Right hindlimb (tissue), 1 donor: Measurements from ENCODE around the gene C4orf54.

Experiments
- DNase-seq: peaks from one replicate; pipeline ENCODE4 v3.0.0-alpha.2; 2018

Gene C4orf54

DNA sequence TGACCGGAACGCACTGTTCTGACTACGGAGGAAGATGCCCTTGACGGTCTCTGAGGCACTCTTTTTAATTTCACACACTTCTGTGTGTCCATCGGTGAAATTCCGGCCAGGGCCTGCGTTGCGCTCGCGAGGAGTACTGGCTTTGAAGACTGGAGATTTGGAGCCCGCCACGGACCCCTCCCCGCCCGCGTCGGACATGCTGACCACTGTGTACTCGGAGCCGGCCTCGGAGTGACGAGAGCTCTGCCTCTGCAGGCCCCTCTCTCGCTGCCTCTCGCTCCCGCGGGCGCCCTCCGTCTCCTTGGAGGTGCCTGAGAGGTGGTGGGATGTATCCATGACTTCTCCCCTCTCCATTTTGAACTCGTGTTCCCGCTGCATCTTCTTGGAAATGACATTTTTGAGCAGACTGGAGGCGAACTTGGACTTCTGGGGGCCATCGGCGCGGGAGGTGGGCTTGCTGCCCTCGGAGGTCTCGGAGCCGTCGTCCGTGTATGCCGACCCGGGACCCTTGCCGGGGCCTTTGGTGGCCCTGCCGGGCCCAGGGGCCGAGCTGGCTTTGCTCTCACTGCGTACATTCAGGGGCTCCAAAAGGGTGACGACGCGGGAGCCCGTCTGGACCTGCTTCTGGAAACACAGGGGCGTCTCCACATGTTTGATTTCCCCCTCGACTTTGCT, 5.7 kb downstream of the C4orf54 start:
- DNase-seq, result no peak

DNA sequence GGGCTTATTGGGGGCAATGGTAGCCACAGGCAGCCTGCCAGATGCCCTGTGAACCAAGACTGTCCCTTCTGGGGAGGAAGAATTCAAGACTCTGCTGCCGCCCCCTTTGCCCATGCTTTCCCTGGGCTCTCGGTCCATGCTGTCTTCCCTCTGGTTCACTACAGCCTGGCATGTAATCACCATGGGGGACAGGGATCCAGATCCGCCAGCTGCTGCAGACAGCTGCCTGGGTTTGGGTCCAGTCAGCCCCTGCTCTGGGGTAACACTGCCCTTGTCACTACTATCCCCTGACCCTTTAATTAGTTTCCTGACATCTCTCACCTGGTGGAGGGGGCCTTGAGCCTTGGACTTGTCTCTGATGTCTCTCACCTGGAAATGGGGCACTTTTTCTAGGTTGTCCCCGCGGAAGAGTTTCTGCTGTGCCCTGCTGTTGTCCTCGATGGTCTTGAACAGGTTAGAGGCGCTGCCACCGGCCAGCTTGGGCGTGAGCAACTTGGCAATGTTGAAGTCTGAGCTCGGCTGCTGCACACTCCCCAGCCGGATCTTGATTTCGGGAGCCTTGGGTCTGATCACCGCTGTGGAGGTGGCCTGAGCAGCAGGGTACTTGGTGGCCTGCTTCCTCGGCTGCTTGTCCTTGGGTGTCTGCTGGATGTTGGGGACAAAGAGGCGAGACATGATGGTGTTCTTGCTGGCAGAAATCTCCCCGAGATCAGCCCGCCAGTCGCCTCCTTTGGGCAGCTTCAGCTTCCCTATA, 6.4 kb downstream of the C4orf54 start:
- no peak for DNase-seq

DNA sequence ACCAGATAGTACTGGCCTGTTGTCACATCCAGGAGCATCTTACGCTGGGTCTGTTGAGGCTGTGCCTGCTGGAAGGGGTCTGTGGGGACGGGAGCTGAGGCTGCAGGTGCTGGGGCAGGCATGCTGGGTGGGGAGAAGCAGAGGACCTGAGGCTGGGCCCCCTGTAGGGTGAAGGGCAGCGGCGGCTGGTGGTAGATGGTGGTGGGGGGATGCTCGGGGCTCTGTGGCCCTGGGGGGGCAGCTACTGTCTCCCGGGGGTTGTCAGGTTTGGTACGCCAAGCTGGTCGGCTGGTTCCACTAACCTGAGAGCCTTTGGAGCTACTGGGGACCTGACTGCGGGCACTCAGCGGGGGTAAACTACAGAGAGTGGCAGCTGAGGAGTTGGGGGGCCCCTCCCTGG, 7.8 kb downstream of the C4orf54 start:
- DNase-seq, result no peak

DNA sequence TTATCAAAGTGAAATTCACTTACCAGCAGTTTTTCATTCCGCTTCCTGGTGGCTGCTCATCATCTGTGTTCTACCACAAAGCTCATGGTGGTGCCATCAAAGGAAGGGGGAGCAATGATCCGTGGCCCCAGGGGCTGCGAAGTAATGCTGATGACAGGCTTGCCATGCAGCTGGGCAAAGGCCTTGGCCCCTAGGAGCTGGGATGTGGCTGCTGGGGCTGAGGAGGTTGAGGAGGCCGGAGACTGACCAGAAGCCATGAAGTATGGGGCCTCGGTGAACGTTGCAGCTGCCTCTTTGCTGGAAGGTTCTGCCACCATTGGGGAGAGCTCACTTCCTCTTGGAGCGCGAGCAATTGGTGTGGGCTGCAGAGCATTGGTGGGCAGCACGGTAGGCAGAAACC, 8.4 kb downstream of the C4orf54 start:
- DNase-seq, result no peak

DNA sequence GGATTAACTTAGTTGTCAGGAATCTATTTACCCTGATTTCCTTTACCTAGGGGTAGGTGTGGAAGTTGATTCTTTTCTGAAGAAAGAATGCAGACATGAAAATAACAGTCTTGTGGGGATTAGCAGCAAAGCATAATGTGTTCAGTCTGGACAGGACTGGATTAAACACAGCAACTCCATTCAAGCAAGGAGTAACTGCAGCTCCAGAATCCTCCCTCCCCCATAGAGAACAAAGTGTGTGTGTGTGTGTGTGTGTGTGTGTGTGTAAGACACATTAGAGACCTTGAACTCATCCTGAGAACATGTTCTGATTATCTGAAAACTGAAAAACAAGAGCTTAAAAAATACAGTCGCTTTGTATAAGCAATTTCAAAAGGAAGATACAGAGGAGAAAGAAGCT, 9.3 kb downstream of the C4orf54 start:
- no peak for DNase-seq

DNA sequence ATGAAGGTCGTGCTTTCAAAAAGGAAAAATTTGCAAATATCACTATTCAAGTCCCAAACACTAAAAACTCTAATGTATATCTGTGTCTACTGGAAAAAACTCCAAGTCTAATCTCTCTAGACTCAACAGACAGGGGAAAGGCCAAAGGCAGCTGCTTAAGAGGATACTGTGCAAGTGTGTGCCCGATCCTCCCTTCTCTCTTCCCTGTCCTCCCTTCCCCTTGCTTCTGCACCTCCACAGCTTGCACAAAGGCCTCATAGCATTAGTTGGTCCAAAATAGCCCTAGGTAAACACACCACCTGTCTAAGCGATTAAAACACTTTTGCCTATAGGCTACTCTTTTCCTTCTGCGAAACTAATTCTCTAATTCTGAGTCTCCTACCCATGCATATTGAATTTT, 10.6 kb downstream of the C4orf54 start:
- no peak for DNase-seq

DNA sequence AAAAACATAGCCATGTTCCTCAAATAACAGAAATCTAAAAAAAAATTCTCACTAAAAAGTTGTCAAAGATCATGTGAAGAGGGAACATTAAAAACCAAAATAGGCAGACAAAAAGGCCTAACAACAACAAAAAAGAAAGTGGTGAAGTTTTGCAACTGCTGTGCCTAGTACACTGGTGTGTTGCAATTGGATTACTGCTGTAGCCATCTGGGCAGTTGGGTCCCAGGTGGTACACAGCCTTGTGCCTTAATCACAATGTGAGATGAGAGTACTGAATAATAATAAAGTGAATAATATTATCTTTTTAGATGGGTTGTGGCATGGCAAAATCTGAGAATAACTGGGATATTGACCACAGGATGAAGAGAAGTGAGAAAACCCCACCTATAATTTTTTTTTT, 12.0 kb downstream of the C4orf54 start:
- DNase-seq, result no peak

DNA sequence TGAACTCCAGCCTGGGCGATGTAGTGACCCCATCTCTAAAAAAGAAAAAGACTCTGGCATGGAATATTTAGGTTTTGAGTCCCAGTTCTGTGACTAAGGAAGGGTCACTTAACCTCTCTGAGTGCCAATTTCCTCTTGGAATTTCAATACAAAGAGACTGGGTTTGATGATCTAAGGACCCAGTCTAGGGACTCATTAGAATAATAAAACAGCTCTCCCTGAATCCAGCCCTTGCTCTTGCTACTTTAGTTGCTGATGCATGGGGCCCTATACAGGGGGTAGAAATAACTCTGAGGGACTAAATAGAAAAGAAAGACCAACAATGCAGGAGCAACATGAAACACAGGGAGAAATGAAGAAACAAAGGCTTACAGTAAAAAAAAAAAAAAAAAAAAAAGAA, 12.6 kb downstream of the C4orf54 start:
- DNase-seq, result no peak

DNA sequence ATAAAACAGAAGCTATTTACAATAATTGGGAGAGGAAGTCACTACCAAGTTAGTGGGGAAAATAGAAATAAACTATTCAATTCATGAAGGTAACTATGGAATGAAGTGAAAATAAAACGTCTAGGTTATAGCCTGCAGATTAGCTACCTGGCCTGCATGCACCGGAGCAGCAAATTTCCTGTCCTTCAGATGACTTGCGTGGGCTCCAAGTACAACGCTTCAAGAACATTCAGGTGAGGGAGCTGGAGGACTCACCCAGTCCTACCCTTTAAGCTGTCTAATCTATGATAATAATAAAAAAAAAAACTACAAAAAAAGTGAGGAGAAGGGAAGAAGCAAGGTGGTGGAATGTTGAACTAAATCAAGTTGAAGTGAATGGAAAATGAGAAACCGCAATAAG, 13.2 kb downstream of the C4orf54 start:
- no peak for DNase-seq

DNA sequence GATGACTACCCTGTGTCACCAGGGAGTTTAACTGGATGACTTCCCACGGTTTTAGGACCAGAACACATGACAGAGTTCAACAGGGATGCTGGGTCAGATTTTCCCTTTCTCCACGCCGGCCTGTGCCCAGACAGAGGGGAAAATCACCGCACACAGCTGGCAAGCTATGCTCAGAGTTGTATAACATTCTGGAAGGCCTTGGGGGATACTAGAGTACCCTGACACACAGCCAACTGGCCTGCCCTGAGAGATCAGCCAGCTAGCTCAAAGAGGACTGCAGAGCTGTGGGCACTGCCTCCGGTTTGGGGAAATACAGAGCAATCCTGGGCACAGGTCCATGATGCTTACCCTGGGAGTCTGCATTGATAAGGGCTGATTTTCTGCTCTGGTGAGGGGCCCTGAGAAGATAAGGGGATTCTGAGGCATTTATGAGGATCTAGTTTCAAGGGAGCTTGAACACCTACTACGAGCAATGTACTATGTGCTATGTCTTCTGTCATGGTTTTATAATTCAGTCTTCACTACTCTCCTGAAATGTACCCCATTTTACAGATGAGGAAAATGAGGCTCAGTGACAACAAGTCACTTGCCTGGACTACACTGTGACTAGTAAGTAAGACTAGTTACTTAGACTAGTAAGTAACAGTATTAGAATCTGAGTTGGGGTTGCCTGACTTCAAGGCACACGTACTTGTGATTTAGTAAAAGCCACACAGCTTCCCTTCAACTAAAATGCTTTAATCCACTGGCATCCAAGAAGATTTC, 14.7 kb downstream of the C4orf54 start:
- peak; percentile 85 for DNase-seq

DNA sequence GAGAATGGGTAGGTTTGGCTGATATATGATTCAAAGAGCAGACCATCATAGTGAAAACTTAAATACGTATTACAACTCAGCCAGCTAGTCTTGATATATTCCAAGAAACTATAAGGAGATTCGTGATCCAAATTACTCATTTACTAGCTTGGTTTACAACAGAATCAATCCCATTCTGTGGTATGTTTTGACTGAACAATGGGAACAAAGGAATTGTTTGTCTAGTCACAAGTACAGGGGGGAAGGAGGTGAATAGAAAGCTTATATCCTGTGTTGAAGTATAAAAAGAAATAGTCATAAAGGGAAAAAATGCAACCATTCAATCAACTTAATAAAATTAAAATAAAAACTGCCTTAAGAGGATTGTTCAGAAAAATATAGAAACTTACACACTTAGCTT, 17.0 kb downstream of the C4orf54 start:
- no peak for DNase-seq

DNA sequence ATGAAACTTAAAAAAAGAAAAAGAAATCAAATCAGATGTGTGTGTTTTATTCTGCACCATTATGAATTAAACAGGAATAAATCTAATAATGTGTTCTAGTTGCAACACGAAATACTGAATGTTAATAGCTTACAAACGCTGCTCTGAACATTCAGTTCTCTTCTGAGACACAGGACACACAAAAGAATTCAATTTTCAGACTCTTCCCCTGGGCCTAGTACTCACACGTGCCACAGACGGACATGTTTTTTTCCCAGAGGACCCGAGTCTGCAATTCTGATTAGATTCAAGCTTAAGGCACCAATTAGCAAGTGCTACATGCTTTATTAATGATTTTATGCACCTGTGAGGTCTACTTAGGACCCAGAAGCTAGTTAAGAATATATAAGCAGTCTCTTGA, 20.5 kb downstream of the C4orf54 start:
- no peak for DNase-seq

DNA sequence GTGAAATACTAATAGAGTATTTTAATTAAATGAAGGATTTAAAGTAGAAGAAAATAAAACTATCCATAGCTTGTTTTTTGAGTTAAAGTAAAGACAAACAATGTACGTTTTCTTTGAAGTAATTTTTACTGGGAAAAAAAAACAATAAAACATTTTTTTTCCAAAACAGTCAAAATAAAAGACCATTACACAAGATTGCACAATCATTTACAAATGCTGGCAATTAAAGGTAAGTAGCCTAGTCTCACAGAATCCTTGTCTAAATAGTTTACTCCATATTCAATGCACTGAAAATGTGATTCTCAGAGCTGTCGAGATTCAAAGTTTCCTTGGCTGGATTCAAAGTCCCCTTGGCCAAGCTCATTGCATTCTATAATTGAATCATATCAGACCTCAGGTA, 21.2 kb downstream of the C4orf54 start:
- no peak for DNase-seq

DNA sequence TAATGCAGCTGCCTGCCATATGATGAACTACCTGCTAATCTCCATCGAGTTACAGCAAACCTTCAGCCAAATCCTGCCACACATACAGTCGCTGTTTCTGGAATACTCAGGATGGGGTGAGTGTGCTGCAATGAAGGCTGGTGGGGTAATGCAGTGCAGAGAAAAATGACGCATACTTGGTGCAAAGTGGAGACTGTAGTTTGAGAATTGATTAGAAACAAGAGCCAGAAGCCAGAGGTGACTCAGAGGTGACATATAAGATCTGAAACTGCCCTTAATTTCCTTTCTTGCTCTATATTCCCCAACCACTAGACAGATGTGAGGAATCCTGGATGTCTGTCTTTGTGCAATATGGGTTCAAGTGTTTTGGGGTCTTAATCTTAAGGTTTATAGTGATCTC, 22.0 kb downstream of the C4orf54 start:
- no peak for DNase-seq

DNA sequence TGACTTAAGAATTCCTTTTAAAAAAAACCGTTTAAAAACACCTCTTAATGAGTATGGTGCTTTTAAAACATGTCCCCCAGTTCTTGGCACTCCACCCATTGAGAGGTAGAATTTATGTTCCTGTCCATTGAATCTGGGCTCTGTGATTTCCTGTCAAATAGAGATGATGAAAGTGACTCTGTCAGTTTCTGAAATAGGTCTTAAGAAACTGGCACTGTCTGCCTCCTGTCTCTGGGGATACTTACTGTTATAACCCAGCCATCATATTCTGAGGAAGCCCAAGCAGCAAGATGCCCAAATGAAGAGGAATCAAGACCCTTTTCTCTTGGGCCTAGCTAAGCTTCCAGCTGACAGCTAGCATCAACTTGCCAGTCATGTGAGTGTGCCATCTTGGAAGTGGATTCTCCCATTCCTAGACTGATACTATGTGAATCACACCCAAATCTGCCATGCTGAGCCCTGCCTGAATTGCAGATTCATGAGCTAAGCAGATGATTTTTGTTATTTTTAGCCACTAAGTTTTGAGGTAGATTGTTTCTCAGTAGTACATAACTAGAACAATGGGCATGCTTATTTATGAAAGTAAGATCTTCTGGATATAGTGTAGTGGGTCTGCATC, 22.8 kb downstream of the C4orf54 start:
- no peak for DNase-seq

DNA sequence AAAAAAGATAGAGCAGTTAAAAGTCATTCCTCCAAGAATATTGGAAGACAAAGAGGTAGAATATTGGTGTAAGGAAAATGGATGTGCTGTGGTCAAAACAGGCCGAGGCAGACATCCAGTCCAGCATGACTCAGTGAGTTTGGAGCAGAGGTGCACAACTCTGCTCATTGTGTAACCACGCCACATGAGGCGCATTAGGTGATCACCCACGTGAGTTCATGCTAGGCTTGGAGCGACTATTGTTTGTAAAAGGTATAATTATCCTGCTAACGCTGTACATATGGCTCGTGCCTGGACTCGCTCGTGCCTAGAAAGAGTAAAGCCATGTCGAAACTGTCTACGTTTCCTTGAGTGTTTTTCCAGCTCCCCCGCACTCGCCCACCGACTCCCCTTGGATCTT, 23.9 kb downstream of the C4orf54 start:
- no peak for DNase-seq

DNA sequence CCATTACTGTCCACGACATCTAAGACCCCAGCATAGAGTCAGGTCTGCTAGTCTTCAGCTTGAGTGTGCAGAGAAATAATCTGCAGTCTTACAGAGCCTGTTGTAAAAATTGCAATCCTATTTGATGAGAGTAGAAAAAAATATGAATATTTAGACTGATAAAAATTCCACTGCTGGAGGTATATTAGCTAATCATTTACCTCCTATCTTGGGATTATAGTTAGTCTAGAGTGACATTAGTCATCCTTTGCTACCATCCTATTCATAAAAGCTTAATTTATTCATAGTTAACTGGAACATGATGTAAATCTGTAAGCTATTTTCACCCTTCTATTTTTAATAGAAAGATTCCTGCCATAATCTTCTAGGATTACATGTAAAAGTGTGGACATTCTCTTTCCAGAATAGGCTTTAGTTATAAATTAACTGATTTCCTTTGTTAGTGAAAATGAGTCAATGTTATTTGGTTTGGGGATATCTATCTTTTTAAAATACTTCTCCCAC, 26.7 kb downstream of the C4orf54 start:
- no peak for DNase-seq

DNA sequence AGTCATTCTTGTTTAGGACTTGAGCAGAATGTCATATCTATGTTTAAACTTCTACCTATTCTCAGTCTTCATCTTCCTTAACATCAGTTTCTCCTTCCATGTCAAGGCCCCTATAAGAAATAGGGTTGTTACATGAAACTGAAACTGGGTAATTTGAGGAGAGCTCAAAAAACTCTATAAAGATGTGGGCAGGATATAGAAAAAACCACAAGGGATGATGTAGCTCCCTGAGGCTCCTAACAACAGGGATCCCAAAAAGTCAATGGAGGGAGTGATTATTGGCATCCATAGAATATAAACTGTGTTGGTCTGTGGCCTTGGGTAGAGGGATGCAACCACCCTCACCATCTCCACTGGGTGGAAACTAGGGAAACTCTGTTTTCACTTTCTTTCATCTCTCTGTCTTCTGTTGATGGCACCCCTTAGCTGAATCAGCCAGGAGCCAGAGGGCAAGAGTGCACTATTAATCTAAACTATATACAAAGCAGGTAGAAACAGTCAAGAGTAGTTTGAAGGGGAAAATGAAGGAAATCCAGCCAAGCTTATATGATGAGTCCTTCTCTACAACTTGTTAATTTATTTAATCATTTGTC, 27.6 kb downstream of the C4orf54 start:
- no peak for DNase-seq

DNA sequence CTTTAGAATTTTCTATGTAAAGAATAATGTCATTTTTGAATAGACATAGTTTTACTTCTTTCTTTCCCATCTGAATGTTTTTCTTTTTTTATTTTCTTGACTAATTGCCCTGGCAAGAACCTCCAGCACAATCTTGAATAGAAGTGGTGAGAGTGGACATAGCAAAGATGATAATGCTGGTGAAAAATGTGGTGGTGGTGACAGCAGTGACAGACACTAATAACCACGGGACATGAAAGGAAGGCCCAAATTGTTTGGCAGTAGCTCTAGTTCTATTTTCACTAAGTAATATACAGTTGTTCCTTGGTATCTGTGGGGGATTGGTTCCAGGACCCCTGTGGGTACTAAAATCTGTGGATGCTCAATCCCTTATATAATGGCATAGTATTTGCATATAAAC, 29.6 kb downstream of the C4orf54 start:
- no peak for DNase-seq

DNA sequence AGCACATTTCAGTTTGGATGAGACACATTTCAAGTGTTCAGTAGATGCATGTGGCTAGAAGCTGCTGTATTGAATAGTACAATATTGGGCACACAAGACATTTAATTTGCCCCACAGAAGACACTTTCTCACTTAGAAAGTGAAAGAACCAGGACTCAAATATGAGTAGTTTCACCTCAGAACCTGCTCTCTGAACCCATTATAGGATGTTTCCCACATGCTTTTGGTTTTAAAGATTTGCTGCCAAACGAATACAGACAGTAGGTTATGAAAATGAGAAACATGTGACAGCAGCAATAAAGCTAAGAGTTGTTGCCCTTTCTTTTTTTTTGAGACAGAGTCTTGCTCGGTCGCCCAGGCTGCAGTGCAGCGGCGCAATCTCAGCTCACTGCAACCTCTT, 32.3 kb downstream of the C4orf54 start:
- DNase-seq, result no peak

DNA sequence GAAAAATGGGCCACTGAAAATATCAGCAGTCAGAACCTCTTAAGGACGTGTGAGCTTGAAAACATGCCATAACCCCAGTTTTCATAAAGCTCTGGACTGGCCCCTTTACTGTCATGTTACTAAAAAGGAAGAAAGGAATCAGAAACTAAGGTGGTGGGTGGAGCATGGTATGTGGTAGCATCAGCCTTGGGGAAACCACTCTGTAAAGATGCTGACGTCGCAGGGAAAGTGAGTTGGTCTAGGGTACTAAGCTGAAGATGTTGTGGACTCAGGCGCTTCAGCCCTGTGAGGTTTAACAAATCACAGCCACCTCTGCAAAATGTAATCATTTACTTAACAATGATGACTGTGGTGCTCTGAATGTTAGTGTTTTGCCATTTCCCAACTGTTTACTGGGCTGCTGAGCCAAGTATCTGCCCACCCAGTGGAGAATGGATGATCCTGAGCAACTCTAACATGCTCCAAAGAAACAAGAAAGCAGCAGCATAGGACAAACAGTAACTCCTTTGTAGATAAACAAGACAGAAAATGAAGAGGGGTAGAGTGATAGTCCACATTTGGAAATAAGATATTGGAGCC, 33.4 kb downstream of the C4orf54 start:
- DNase-seq, result no peak

DNA sequence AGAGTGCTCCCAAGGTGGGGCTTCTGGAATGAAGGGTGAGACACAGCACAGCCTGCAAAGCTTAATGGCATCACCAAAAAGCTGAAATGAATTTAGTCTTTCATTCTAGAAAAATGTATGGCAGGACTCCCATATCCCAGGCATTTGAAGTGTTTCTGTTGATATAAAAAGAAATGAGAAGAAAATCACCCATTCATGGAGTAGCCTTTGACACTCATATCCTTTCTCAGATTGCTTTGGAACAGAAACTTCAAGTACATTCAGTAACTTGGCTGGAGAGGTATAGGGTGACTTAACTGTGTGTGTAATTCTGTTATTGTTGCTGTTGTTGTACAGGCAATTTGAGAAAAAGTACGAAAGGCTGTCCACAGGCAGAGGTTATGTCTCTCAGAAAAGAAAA, 35.3 kb downstream of the C4orf54 start:
- no peak for DNase-seq

DNA sequence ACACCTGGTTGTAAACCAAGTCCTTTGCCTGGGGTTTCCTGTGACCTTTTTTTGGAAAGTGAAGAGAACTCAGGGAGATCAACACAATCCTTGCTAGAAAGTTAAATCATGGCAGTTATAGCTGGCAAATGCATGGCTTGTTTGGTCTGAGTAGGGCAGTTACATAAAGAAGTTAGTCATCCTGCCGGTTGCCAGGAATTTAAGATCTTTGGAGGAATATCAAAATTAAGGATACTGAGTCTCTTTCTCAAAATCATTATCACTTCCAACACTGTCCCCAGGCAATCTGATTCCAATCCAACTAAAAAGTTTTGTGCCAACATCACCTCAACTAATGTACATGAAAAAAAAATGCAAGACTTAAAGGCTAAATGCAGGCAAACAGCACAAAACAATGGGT, 40.3 kb downstream of the C4orf54 start:
- no peak for DNase-seq
